ENCODE results near the gene BACH2. TPM values are rescaled to one million over a fixed set of nuclear protein-coding genes. Genes with fewer than 3 reads are reported as not detected.

BACH2 gene
- total and polyA plus RNA-seq, 9 of the 15 experiments (the other 6 are each of a cell fraction or from before 2014, with no cell fraction given), result 0.06 to 3.1 (median 0.59) TPM

- Histone ChIP-seq H3K36me3 (ENCODE audit: control insufficient read depth, insufficient read depth, low read length) (no peaks in the 10 kb centered on the region), H3K4me3 (no peak overlapping the region), H3K9ac (ENCODE audit: insufficient read depth in 1 of 2, low read depth in 2 of 2, low read length in 2 of 2) (no peak overlapping the region), H4K20me1 (replicated peaks; ENCODE audit: control insufficient read depth, insufficient read depth, low read length) (no peaks in the 10 kb centered on the region), H2AFZ (ENCODE audit: low read depth, low read length) (no peak overlapping the region), H3K4me1 (replicated peaks in 1 of 2; ENCODE audit: control insufficient read depth in 2 of 2, insufficient read depth in 2 of 2, low read length in 2 of 2) (no peaks in the 10 kb centered on the region), H3K27ac (ENCODE audit: extremely low read depth, low read depth, low read length) (no peak overlapping the region), H3K79me2 (ENCODE audit: control insufficient read depth, insufficient read depth, low read length) (no peaks in the 10 kb centered on the region), H3K9me3 (replicated peaks; ENCODE audit: control insufficient read depth, insufficient read depth, low read depth, low read length) (no peaks in the 10 kb centered on the region), H3K27me3 (ENCODE audit: control insufficient read depth in 2 of 2, insufficient read depth in 2 of 2, low read length in 2 of 2) (peaks cover 0 to 7% of the 10 kb centered on the region in 2 experiments; a peak in 2 of 5 replicates), H3K9me1 (ENCODE audit: control insufficient read depth, insufficient read depth, low read length) (no peaks in the 10 kb centered on the region), H3K4me2 (ENCODE audit: insufficient read depth, low read length) (no peak overlapping the region)
- CTCF ChIA-PET (ENCODE audit: low intra/inter-chr PET ratio), result no interaction called here
- POLR2A ChIA-PET, result no interaction called here
- intact Hi-C loops (cut with micrococcal nuclease) (no loop called here), in situ Hi-C loops (cut with MboI) (no loop called here)
- no peak for ATAC-seq
- FAIRE-seq, result no peak
- WGBS (ENCODE audit: insufficient coverage, low coverage, missing lambda C conversion rate), result 2% methylated on average over 3 of the region's 3 CpGs
- TF ChIP-seq RBM14 (IDR thresholded peaks at IDR 0.05; ENCODE audit: borderline replicate concordance, insufficient read depth, low read depth, low read length) (no peak), CBX3 (IDR thresholded peaks at IDR 0.05; ENCODE audit: borderline replicate concordance in 1 of 2, low read length in 2 of 2) (peak in 1 of 2 experiments; percentile 58; a peak in 1 of 3 replicates), TRIM24 (IDR thresholded peaks at IDR 0.05) (0 out of 4 replicates have a peak, but pooled peaks of 1 of the 2 experiments have one; percentile 18)
- DNase-seq (ENCODE audit: extremely low read depth in 1 of 4, low spot score in 3 of 4), result no peak
- no TSS peak for BruUV-seq (replicated peaks)
These were observed 380.3 kb downstream of the BACH2 start for GRCh38 chr6:89916136-89916920.

- ChIA-PET POLR2A (no interaction called here), CTCF (ENCODE audit: low intra/inter-chr PET ratio) (no interaction called here)
- DNase-seq (ENCODE audit: extremely low read depth in 1 of 4, low spot score in 3 of 4), result no peak
- Histone ChIP-seq H3K9me3 (replicated peaks; ENCODE audit: control insufficient read depth, insufficient read depth, low read depth, low read length) (no peaks in the 10 kb centered on the region), H3K4me1 (replicated peaks in 1 of 2; ENCODE audit: control insufficient read depth in 2 of 2, insufficient read depth in 2 of 2, low read length in 2 of 2) (no peaks in the 10 kb centered on the region), H3K9ac (ENCODE audit: insufficient read depth in 1 of 2, low read depth in 2 of 2, low read length in 2 of 2) (no peak overlapping the region), H3K4me3 (no peak overlapping the region), H3K4me2 (ENCODE audit: insufficient read depth, low read length) (no peak overlapping the region), H2AFZ (ENCODE audit: low read depth, low read length) (no peak overlapping the region), H3K27me3 (ENCODE audit: control insufficient read depth in 2 of 2, insufficient read depth in 2 of 2, low read length in 2 of 2) (0 out of 5 replicates have a peak, but pooled peaks cover 0 to 7% of the 10 kb centered on the region in 2 experiments), H3K27ac (ENCODE audit: extremely low read depth, low read depth, low read length) (no peak overlapping the region), H3K36me3 (ENCODE audit: control insufficient read depth, insufficient read depth, low read length) (no peaks in the 10 kb centered on the region), H3K9me1 (ENCODE audit: control insufficient read depth, insufficient read depth, low read length) (no peaks in the 10 kb centered on the region), H3K79me2 (ENCODE audit: control insufficient read depth, insufficient read depth, low read length) (no peaks in the 10 kb centered on the region), H4K20me1 (replicated peaks; ENCODE audit: control insufficient read depth, insufficient read depth, low read length) (no peaks in the 10 kb centered on the region)
- in situ Hi-C loops (cut with MboI), result no loop called here
- no peak for ATAC-seq
- no TSS peak for BruUV-seq (replicated peaks)
- intact Hi-C loops (cut with micrococcal nuclease), result no loop called here
- no peak for FAIRE-seq
- WGBS (ENCODE audit: insufficient coverage, low coverage, missing lambda C conversion rate), result no CpG with 5 or more reads among the region's 1 CpG
- TF ChIP-seq, protein P1, sequence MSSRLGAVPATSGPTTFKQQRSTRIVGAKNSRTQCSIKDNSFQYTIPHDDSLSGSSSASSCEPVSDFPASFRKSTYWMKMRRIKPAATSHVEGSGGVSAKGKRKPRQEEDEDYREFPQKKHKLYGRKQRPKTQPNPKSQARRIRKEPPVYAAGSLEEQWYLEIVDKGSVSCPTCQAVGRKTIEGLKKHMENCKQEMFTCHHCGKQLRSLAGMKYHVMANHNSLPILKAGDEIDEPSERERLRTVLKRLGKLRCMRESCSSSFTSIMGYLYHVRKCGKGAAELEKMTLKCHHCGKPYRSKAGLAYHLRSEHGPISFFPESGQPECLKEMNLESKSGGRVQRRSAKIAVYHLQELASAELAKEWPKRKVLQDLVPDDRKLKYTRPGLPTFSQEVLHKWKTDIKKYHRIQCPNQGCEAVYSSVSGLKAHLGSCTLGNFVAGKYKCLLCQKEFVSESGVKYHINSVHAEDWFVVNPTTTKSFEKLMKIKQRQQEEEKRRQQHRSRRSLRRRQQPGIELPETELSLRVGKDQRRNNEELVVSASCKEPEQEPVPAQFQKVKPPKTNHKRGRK (tag; IDR thresholded peaks at IDR 0.05), result no peak
These were observed 385.8 kb downstream of the BACH2 start for GRCh38 chr6:89910902-89911240.

All from K562 (cell line).